Measurements from ENCODE around the gene MAD1L1.

Gene MAD1L1

DNA sequence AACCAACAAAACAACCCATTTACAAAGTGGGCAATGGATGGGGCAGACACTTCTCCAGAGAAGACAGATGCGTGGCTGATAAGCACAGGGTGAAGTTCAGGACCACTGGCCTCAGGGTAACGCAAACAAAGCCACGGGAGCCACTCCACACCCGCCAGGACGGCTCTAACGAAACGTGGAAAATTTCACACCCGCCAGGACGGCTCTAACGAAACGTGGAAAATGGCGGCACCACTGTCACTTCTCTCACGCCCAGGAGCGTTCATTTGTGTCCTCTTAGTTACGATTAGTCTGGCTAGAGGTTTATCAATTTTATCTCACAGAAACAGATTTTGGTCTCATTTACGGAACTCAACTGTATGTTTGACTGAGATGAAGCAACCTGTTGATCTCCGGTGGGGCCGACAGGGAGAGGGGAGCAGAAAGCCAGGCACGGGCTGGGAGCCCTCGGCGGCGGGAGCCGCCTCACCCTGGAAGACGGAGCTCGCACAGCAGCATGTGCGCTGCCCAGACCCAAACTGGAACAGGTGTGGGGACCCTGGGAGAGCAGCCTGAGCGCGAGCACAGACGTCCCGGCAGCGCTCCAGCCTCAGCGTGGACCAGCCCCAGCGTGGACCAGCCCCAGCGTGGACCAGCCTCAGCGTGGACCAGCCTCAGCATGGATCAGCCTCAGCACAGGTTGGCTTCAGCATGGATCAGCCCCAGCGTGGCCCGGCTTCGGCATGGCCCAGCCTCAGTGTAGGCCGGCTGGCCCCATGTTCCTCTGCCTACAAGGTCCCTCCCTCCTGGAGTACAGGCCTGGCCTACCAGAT, 243.5 kb downstream of the MAD1L1 start:
- POLR2A ChIA-PET (ENCODE audit: low non-redundant PET), result no interaction called here
- H3K27ac ChIP-seq, result no peak overlapping the region
- DNase-seq (ENCODE audit: low spot score), result no peak
- TF ChIP-seq, protein P1, sequence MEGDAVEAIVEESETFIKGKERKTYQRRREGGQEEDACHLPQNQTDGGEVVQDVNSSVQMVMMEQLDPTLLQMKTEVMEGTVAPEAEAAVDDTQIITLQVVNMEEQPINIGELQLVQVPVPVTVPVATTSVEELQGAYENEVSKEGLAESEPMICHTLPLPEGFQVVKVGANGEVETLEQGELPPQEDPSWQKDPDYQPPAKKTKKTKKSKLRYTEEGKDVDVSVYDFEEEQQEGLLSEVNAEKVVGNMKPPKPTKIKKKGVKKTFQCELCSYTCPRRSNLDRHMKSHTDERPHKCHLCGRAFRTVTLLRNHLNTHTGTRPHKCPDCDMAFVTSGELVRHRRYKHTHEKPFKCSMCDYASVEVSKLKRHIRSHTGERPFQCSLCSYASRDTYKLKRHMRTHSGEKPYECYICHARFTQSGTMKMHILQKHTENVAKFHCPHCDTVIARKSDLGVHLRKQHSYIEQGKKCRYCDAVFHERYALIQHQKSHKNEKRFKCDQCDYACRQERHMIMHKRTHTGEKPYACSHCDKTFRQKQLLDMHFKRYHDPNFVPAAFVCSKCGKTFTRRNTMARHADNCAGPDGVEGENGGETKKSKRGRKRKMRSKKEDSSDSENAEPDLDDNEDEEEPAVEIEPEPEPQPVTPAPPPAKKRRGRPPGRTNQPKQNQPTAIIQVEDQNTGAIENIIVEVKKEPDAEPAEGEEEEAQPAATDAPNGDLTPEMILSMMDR (conservative IDR thresholded peaks at IDR 0.05; ENCODE audit: low read depth), result no peak
- CTCF ChIA-PET, result interaction anchor here (0.6 to 0.7 kb wide), 3 partner anchors 27 to 419 kb away, joined by 3 to 5 read pairs (median 3); no protein-coding TSS in a partner anchor

DNA sequence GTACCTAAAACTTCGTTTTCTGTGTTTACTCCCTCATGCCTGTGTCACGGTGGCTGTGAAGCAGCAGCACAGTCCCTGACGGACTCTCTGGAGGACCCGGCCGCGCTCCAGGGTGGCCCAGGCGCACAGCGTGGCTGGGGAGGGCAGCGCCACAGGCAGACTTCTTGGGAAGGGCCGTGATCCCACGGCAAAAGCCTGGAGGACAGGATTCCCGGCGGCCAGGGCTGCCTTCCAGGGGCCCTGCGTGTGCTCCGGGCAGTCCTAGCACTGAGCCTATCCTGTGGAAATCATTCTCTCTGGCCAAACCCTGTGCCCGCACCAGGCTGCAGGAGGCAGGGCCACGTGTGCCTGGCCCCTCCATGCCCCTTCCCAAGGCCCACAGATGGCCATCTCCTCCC, 244.2 kb downstream of the MAD1L1 start:
- no peak overlapping the region for H3K27ac ChIP-seq
- ChIA-PET CTCF (no interaction called here), POLR2A (ENCODE audit: low non-redundant PET) (no interaction called here)
- no peak for DNase-seq (ENCODE audit: low spot score)
- TF ChIP-seq, protein P1 (conservative IDR thresholded peaks at IDR 0.05; ENCODE audit: low read depth), result no peak

- POLR2A ChIA-PET (ENCODE audit: low non-redundant PET), result no interaction called here
Measured at GRCh38 chr7:1987591-1988532, 244.9 kb downstream of the MAD1L1 start.

DNA sequence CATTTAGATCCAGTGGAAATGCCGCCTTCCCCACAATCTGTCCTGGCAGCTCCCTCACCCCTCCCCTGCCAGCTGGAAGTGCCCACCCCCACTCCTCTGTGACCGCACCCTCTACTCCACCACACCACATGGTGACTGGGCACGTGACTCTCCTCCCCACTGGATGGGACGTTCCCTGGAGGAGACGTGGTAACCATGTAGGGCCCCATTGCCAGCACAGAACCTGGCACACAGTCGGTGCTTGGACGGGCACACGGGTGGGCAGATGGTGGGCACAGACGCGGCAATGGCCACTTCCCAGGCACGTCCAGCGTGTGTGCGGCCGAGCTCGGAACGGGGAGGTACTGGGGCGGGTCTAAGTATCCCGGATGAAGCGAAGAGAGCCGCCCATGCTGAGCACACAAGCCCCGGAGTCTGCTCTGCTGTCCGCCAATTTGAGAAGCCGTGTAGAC, 245.6 kb downstream of the MAD1L1 start:
- TF ChIP-seq, protein P1 (conservative IDR thresholded peaks at IDR 0.05; ENCODE audit: low read depth), result no peak

More at GRCh38 chr7:1987591-1988532, 244.9 kb downstream of the MAD1L1 start:
- no peak for DNase-seq (ENCODE audit: low spot score)
- TF ChIP-seq, protein P1 (conservative IDR thresholded peaks at IDR 0.05; ENCODE audit: low read depth), result no peak
- H3K27ac ChIP-seq, result no peak overlapping the region
- CTCF ChIA-PET, result no interaction called here

GRCh38 chr7:1986366-1987083, 246.2 kb downstream of the MAD1L1 start:
- TF ChIP-seq, protein P1 (conservative IDR thresholded peaks at IDR 0.05; ENCODE audit: low read depth), result no peak
- CTCF ChIA-PET, result no interaction called here
- H3K27ac ChIP-seq, result no peak overlapping the region
- no peak for DNase-seq (ENCODE audit: low spot score)
- POLR2A ChIA-PET (ENCODE audit: low non-redundant PET), result no interaction called here

More for the DNA sequence above, 245.6 kb downstream of the MAD1L1 start:
- no peak for DNase-seq (ENCODE audit: low spot score)
- ChIA-PET CTCF (no interaction called here), POLR2A (ENCODE audit: low non-redundant PET) (no interaction called here)
- no peak overlapping the region for H3K27ac ChIP-seq

DNA sequence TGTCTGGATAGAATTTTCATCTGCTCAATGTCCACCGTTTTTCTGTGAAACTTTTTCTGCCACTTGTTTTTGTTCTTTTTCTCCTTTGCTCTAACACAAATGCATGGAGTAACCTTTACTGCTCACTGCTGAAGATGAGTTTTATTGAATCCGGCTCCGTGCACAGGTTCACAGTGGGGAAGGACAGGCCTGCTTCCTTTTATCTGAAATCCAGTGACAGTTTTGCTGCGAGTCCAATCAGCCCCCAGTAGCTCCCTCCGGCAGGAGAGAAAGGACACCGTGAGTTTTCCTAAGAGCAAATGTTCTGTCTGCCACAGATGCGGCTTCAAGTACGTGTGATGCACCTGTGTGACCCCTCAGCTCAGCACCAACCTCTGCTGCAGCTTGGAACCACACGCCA, 246.8 kb downstream of the MAD1L1 start:
- H3K27ac ChIP-seq, result no peak overlapping the region
- TF ChIP-seq, protein P1 (conservative IDR thresholded peaks at IDR 0.05; ENCODE audit: low read depth), result no peak
- POLR2A ChIA-PET (ENCODE audit: low non-redundant PET), result no interaction called here
- CTCF ChIA-PET, result no interaction called here
- DNase-seq (ENCODE audit: low spot score), result no peak

All from RWPE1 (cell line).